Upper lobe of right lung (tissue), 1 donor: ENCODE measurements around the gene PITPNM2. TPM values are rescaled to one million over a fixed set of nuclear protein-coding genes. Genes with fewer than 3 reads are reported as not detected.
A peak's percentile ranks its signal among the peaks of the same experiment; 100 is the strongest.

Experiments
- ATAC-seq: fragments of 200-7000 bp; cut with Tn5 transposase; one replicate; pipeline ENCODE4 v1.9.1; 2020; ENCODE audit warnings: mild to moderate bottlenecking, moderate library complexity
- DNase-seq: peaks from one replicate; pipeline ENCODE4 v3.0.0-alpha.2; 2020
- H3K27ac ChIP-seq: fragments of 200-600 bp; one replicate; pipeline ENCODE4 v1.8.0; 2022
- H3K27me3 ChIP-seq: fragments of 200-600 bp; one replicate; pipeline ENCODE4 v1.8.0; 2022; ENCODE audit warnings: mild to moderate bottlenecking
- H3K36me3 ChIP-seq: fragments of 200-600 bp; one replicate; pipeline ENCODE4 v1.8.0; 2022
- H3K4me1 ChIP-seq: fragments of 200-600 bp; one replicate; pipeline ENCODE4 v1.8.0; 2022
- H3K4me3 ChIP-seq: fragments of 200-600 bp; one replicate; pipeline ENCODE4 v1.8.0; 2022; ENCODE audit warnings: mild to moderate bottlenecking
- H3K9me3 ChIP-seq: fragments of 200-600 bp; one replicate; pipeline ENCODE4 v1.8.0; 2022
- intact Hi-C: fragments of 100-400 bp; cut with DNase I; formaldehyde crosslinking; loops from one replicate; pipeline ENCODE4 v1.11.0; 2022
- total RNA-seq: library from RNA; stranded (reverse); fragmentation: NEBNext Ultra II Directional; extraction: Animal tissue kit (Norgen Biotek cat#: 25700); gene quantifications from one replicate; pipeline ENCODE4 v1.2.1, GENCODE V29; 2021
- TF ChIP-seq, protein P1 (sequence below): fragments of 200-600 bp; IDR thresholded peaks from one replicate; pipeline ENCODE4 v1.8.0; 2022; ENCODE audit warnings: antibody characterized with exemption
- donor health status: DM: no; HTN: yes; CAD: no; lungs with severe emphysema.

The PITPNM2 gene
- total RNA-seq, 1 donor from 2014 or later = 25.9 TPM

DNA sequence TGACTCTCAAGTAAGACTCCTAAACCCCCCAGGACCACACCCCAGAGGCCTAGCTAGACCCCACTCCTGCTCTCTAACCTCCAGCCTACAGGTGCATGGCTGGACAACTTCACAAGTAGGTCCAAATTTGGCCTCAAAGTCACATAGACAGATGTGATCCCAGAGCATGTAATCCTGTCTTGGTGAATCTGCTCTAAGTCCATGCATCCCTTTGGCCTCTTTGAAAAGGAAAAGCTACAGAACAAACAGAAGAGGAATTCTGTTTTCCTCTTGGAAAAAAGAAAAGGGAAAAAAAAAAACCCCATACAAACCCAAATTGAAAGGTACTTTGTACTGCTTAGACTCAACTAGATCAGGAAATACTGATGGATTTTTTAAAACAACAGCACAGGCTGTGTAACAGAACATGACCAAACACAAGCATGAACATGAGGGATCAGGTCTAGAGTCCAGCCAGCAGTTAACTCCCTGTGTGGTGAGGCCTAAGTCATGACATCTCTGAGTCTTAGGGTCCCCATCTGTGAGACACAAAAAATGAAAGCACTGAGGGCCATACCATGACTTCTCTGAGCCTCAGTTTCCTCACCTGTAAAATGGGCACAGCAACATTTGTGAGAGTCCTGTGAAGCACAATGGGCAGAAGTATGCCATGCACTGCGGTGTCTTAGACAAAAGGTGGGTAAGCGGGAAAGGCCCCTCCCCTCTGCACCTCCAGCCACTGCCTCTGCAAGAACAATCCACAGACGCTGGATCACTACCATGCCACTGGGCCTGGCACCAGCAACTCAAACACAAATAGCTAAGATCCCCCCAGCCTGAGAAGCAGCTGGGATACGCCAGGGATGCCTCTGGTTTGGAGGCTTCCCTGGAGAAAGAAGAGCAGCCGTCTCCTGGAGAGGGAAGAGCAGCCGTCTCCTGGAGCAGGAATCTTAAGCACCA is 9.9 kb downstream of the PITPNM2 start:
- Histone ChIP-seq H3K9me3 (no peaks in the 10 kb centered on the region), H3K4me3 (no peak overlapping the region), H3K27me3 (no peaks in the 10 kb centered on the region), H3K36me3 (no peaks in the 10 kb centered on the region), H3K4me1 (peaks cover 47% of the 10 kb centered on the region), H3K27ac (peak overlapping the region; percentile 70)
- intact Hi-C loops = no loop called here
- no peak for ATAC-seq
- DNase-seq = no peak
- TF ChIP-seq, protein P1, sequence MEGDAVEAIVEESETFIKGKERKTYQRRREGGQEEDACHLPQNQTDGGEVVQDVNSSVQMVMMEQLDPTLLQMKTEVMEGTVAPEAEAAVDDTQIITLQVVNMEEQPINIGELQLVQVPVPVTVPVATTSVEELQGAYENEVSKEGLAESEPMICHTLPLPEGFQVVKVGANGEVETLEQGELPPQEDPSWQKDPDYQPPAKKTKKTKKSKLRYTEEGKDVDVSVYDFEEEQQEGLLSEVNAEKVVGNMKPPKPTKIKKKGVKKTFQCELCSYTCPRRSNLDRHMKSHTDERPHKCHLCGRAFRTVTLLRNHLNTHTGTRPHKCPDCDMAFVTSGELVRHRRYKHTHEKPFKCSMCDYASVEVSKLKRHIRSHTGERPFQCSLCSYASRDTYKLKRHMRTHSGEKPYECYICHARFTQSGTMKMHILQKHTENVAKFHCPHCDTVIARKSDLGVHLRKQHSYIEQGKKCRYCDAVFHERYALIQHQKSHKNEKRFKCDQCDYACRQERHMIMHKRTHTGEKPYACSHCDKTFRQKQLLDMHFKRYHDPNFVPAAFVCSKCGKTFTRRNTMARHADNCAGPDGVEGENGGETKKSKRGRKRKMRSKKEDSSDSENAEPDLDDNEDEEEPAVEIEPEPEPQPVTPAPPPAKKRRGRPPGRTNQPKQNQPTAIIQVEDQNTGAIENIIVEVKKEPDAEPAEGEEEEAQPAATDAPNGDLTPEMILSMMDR = no peak

DNA sequence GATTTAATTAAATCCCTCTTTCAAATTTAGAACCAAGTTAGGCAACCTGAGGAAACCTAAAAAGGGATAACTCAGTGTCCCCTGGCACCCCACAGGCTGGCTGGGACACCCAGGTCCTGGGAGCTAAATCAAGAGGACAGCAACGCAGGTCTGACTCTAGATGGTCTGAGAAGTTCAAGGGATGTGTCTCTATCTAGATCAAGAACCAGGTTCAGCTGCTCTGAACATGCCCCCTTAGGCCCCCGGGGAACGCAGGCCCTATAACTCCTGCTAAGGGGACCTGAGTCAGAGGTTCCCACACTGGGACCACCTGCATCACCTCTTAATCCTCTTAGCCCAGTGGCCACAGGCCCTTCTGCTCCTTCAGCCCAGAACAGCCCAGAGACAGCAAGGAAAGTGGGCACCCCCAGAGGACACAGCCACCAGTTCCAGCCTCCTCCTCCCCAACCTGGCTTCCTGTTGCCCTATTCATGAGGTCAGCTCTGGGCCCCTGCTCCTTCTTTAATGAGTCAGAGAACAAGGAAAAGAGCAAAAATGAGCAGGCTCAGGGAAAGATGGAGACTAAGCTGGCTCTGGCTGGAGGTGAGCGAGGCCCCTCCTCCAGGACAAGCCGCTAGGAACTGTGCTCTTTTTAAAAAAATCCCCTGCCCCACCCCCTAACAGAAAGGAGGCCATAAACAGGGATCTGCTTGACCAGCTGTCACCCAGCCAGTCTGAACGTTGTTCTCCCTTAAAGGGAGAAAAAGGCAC is 10.8 kb downstream of the PITPNM2 start:
- DNase-seq (no peak), ATAC-seq (no peak)
- TF ChIP-seq, protein P1 = no peak
- Histone ChIP-seq H3K4me1 (peaks cover 47% of the 10 kb centered on the region), H3K9me3 (no peaks in the 10 kb centered on the region), H3K4me3 (no peak overlapping the region), H3K27me3 (no peaks in the 10 kb centered on the region), H3K27ac (peak overlapping the region; percentile 70), H3K36me3 (no peaks in the 10 kb centered on the region)
- intact Hi-C loops = no loop called here

DNA sequence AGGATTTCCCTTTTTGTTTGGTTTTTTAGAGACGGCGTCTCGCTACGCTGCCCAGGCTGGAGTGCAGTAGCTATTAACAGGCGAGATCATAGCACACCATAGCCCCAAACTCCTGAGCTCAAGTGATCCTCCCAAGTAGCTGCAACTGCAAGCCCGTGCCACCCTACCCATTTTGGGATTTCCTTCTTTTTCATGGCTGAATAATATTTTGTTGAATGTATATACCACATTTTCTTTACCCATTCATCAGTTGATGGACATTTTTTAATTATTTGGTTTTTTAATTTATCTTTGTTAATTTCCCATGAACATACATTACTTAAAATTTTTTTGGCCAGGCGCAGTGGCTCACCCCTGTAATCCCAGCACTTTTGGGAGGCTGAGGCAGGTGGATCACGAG is 15.2 kb downstream of the PITPNM2 start:
- intact Hi-C loops = no loop called here
- Histone ChIP-seq H3K27me3 (no peaks in the 10 kb centered on the region), H3K4me3 (no peak overlapping the region), H3K9me3 (no peaks in the 10 kb centered on the region), H3K36me3 (no peaks in the 10 kb centered on the region), H3K27ac (no peak overlapping the region), H3K4me1 (peaks cover 22% of the 10 kb centered on the region)
- DNase-seq = no peak
- TF ChIP-seq, protein P1 = no peak
- ATAC-seq = no peak

GRCh38 chr12:123134826-123135225 is 16.1 kb downstream of the PITPNM2 start:
- Histone ChIP-seq H3K4me3 (no peak overlapping the region), H3K27me3 (no peaks in the 10 kb centered on the region), H3K9me3 (no peaks in the 10 kb centered on the region), H3K27ac (no peak overlapping the region), H3K4me1 (peaks cover 14% of the 10 kb centered on the region), H3K36me3 (no peaks in the 10 kb centered on the region)
- intact Hi-C loops = no loop called here
- DNase-seq (no peak), ATAC-seq (no peak)
- TF ChIP-seq, protein P1 = no peak

GRCh38 chr12:123134271-123134671 is 16.6 kb downstream of the PITPNM2 start:
- peak; percentile 76 for ATAC-seq
- Histone ChIP-seq H3K27me3 (no peaks in the 10 kb centered on the region), H3K4me1 (peaks cover 9% of the 10 kb centered on the region), H3K27ac (no peak overlapping the region), H3K36me3 (no peaks in the 10 kb centered on the region), H3K9me3 (no peaks in the 10 kb centered on the region), H3K4me3 (no peak overlapping the region)
- intact Hi-C loops = no loop called here
- peak; percentile 77 for DNase-seq
- TF ChIP-seq, protein P1 = no peak
